GM18505 (cell line): Measurements from ENCODE around the gene EXD1.

Source experiments
- ATAC-seq: cut with Tn5 transposase; IDR thresholded peaks from one replicate; pipeline ENCODE4 v1.9.1; 2021; ENCODE audit not compliant: unreplicated experiment
- POLR2A ChIP-seq: IDR thresholded peaks from 4 replicates; pipeline ENCODE4 v1.6.1; 2011; ENCODE audit warnings: borderline replicate concordance; ENCODE audit not compliant: insufficient read depth, insufficient read length; ENCODE audit errors: extremely low read depth

Gene EXD1

GRCh38 chr15:41199470-41199869 lies 31.1 kb downstream of the EXD1 start:
- TF ChIP-seq POLR2A = no peak
- ATAC-seq = no peak

GRCh38 chr15:41194444-41194843 lies 36.1 kb downstream of the EXD1 start:
- no peak for TF ChIP-seq POLR2A
- no peak for ATAC-seq

GRCh38 chr15:41183581-41183980 lies 47.0 kb downstream of the EXD1 start:
- no peak for TF ChIP-seq POLR2A
- ATAC-seq = no peak

GRCh38 chr15:41182266-41182665 lies 48.3 kb downstream of the EXD1 start:
- no peak for ATAC-seq
- TF ChIP-seq POLR2A = no peak

GRCh38 chr15:41180206-41180789 lies 50.3 kb downstream of the EXD1 start:
- no peak for ATAC-seq

GRCh38 chr15:41169781-41170180 lies 60.8 kb downstream of the EXD1 start:
- no peak for TF ChIP-seq POLR2A
- no peak for ATAC-seq

More at GRCh38 chr15:41180206-41180789, 50.3 kb downstream of the EXD1 start:
- no peak for TF ChIP-seq POLR2A

GRCh38 chr15:41169086-41169485 lies 61.5 kb downstream of the EXD1 start:
- ATAC-seq = no peak

GRCh38 chr15:41161736-41162135 lies 68.8 kb downstream of the EXD1 start:
- ATAC-seq = no peak
- no peak for TF ChIP-seq POLR2A

More at GRCh38 chr15:41169086-41169485, 61.5 kb downstream of the EXD1 start:
- TF ChIP-seq POLR2A = no peak

GRCh38 chr15:41161336-41161735 lies 69.2 kb downstream of the EXD1 start:
- ATAC-seq = no peak
- no peak for TF ChIP-seq POLR2A

GRCh38 chr15:41160639-41161315 lies 69.8 kb downstream of the EXD1 start:
- TF ChIP-seq POLR2A = no peak
- no peak for ATAC-seq

- TF ChIP-seq POLR2A = no peak
- ATAC-seq = no peak
Observed at GRCh38 chr15:41154412-41154811, 76.1 kb downstream of the EXD1 start.

GRCh38 chr15:41153733-41154132 lies 76.8 kb downstream of the EXD1 start:
- no peak for TF ChIP-seq POLR2A
- no peak for ATAC-seq

GRCh38 chr15:41151451-41152005 lies 79.0 kb downstream of the EXD1 start:
- TF ChIP-seq POLR2A = no peak
- ATAC-seq = no peak

- TF ChIP-seq POLR2A = no peak
- no peak for ATAC-seq
Observed at GRCh38 chr15:41150279-41150678, 80.3 kb downstream of the EXD1 start.
